H1 (cell line): ENCODE measurements around the gene F11R. TPM values are rescaled to one million over a fixed set of nuclear protein-coding genes. Genes with fewer than 3 reads are reported as not detected.
A peak's percentile ranks its signal among the peaks of the same experiment; 100 is the strongest.

ENCODE experiments used
- CTCF ChIA-PET: fragments of 300-600 bp; sonication (Branson Sonifier 250); formaldehyde crosslinking; loops from one replicate; lab custom pipeline; 2021; ENCODE audit not compliant: partially characterized antibody; lab: Charles Lee
- POLR2A ChIA-PET: fragments of 300-600 bp; sonication (Branson Sonifier 250); formaldehyde crosslinking; loops from one replicate; lab custom pipeline; 2021; ENCODE audit warnings: inconsistent platforms; ENCODE audit not compliant: partially characterized antibody; lab: Charles Lee
- DNase-seq, 2 experiments: peaks; one replicate each; pipeline versions ENCODE4 v3.0.0 to v3.0.0-alpha.2; 2010 to 2022; ENCODE audit warnings: low spot score in 2 of 2, low read depth in 1 of 2, mixed read lengths in 1 of 2
- FAIRE-seq: peaks from 2 replicates; lab custom pipeline; 2011; peaks lifted over from hg19 to GRCh38; lab: Jason Lieb, UNC
- H2AFZ ChIP-seq: 2 replicates; pipeline ENCODE4 v1.8.1; 2012; ENCODE audit warnings: low read length, inconsistent platforms
- H2AK5ac ChIP-seq: 2 replicates; pipeline ENCODE4 v1.6.1; 2013; ENCODE audit warnings: low read depth, low read length
- H2BK120ac ChIP-seq: replicated peaks from 2 replicates; pipeline ENCODE3; 2013; ENCODE audit warnings: low read depth, low read length, inconsistent platforms
- H2BK12ac ChIP-seq: 2 replicates; pipeline ENCODE4 v1.6.1; 2013; ENCODE audit warnings: low read depth, low read length
- H2BK15ac ChIP-seq: 2 replicates; pipeline ENCODE4 v1.6.1; 2013; ENCODE audit warnings: low read length
- H2BK20ac ChIP-seq: 2 replicates; pipeline ENCODE4 v1.6.1; 2013; ENCODE audit warnings: low read length
- H2BK5ac ChIP-seq: 2 replicates; pipeline ENCODE4 v1.6.1; 2013; ENCODE audit warnings: low read depth, low read length
- H3K14ac ChIP-seq: 2 replicates; pipeline ENCODE4 v1.6.1; 2013; ENCODE audit warnings: inconsistent platforms; ENCODE audit not compliant: insufficient read length
- H3K18ac ChIP-seq: 2 replicates; pipeline ENCODE4 v1.6.1; 2013; ENCODE audit warnings: low read length; ENCODE audit errors: extremely low read depth
- H3K23ac ChIP-seq: 2 replicates; pipeline ENCODE4 v1.6.1; 2013; ENCODE audit warnings: inconsistent platforms; ENCODE audit not compliant: insufficient read length
- H3K23me2 ChIP-seq: 2 replicates; pipeline ENCODE4 v1.6.1; 2013; ENCODE audit warnings: low read depth, low read length
- H3K27ac ChIP-seq: 2 replicates; pipeline ENCODE4 v1.6.1; 2011; ENCODE audit warnings: low read depth, low read length, inconsistent platforms
- H3K27me3 ChIP-seq, 4 experiments: replicated peaks in 1 of 4; 1 replicate in 1 of 4; 2 replicates in 3 of 4; pipeline versions ENCODE4 v1.6.1 to v1.8.1; 2011 to 2013; ENCODE audit warnings: low read length in 3 of 4, mild to moderate bottlenecking in 3 of 4, inconsistent platforms in 2 of 4, mixed read lengths in 2 of 4, moderate library complexity in 1 of 4; ENCODE audit not compliant: control insufficient read depth in 3 of 4, insufficient read depth in 3 of 4; ENCODE audit errors: extremely low read depth in 1 of 4
- H3K36me3 ChIP-seq, 4 experiments: 2 replicates each; pipeline versions ENCODE4 v1.6.1 to v1.8.1; 2011 to 2013; ENCODE audit warnings: mild to moderate bottlenecking in 4 of 4, low read length in 3 of 4, moderate library complexity in 2 of 4, control low read depth in 1 of 4, inconsistent platforms in 1 of 4; ENCODE audit not compliant: insufficient read depth in 4 of 4, control insufficient read depth in 2 of 4
- H3K4ac ChIP-seq: replicated peaks from 2 replicates; pipeline ENCODE3; 2013; ENCODE audit warnings: low read length, low read depth, mixed read lengths, inconsistent platforms; ENCODE audit not compliant: insufficient read length
- H3K4me1 ChIP-seq, 4 experiments: replicated peaks in 1 of 4; 1 replicate in 1 of 4; 2 replicates in 3 of 4; pipeline versions ENCODE4 v1.6.1 to v1.8.1; 2011 to 2013; ENCODE audit warnings: low read length in 3 of 4, inconsistent platforms in 2 of 4, mixed read lengths in 1 of 4; ENCODE audit not compliant: insufficient read depth in 4 of 4, control insufficient read depth in 3 of 4
- H3K4me2 ChIP-seq, 2 experiments: 2 replicates each; pipeline versions ENCODE4 v1.6.1 to v1.8.1; 2011 to 2013; ENCODE audit warnings: low read depth in 2 of 2, low read length in 2 of 2, control low read depth in 1 of 2, inconsistent platforms in 1 of 2, mild to moderate bottlenecking in 1 of 2; ENCODE audit not compliant: insufficient read depth in 1 of 2
- H3K4me3 ChIP-seq, 4 experiments: fragments of 200-600, 300-600 bp in 1 of 4; sonication (generic), shearing (Covaris generic), sonication (Bioruptor Twin) in 1 of 4; 2 replicates each; pipeline versions ENCODE4 v1.5.1 to v1.8.1; 2011 to 2016; ENCODE audit warnings: low read length in 4 of 4, low read depth in 3 of 4, control low read depth in 2 of 4, inconsistent platforms in 2 of 4, mild to moderate bottlenecking in 2 of 4, mixed read lengths in 1 of 4, moderate library complexity in 1 of 4; ENCODE audit not compliant: insufficient read depth in 2 of 4; ENCODE audit errors: extremely low read depth in 1 of 4
- H3K56ac ChIP-seq: replicated peaks from 2 replicates; pipeline ENCODE3; 2013; ENCODE audit warnings: low read depth, mild to moderate bottlenecking, mixed read lengths, low read length, inconsistent platforms; ENCODE audit not compliant: insufficient read length
- H3K79me1 ChIP-seq: 2 replicates; pipeline ENCODE4 v1.6.1; 2013; ENCODE audit warnings: low read depth, low read length, control low read depth
- H3K79me2 ChIP-seq, 2 experiments: 2 replicates each; pipeline versions ENCODE4 v1.6.1 to v1.8.1; 2012 to 2013; ENCODE audit warnings: low read length in 2 of 2, mild to moderate bottlenecking in 2 of 2, inconsistent platforms in 1 of 2; ENCODE audit not compliant: insufficient read depth in 2 of 2, control insufficient read depth in 1 of 2
- H3K9ac ChIP-seq, 4 experiments: replicated peaks in 1 of 4; 1 replicate in 1 of 4; 2 replicates in 3 of 4; pipeline versions ENCODE4 v1.6.1 to v1.8.1; 2011 to 2013; ENCODE audit warnings: low read depth in 3 of 4, low read length in 3 of 4, control low read depth in 2 of 4, mild to moderate bottlenecking in 2 of 4, moderate library complexity in 2 of 4, inconsistent platforms in 1 of 4; ENCODE audit errors: extremely low read depth in 1 of 4
- H3K9me3 ChIP-seq, 2 experiments: 2 replicates each; pipeline versions ENCODE4 v1.6.1 to v1.8.1; 2012 to 2013; ENCODE audit warnings: mild to moderate bottlenecking in 2 of 2, moderate library complexity in 2 of 2, control low read depth in 1 of 2, inconsistent platforms in 1 of 2, low read depth in 1 of 2, low read length in 1 of 2, mixed read lengths in 1 of 2; ENCODE audit not compliant: insufficient read depth in 2 of 2
- H4K20me1 ChIP-seq, 2 experiments: replicated peaks in 1 of 2; 2 replicates each; pipeline versions ENCODE3 to v1.8.1; 2011 to 2013; ENCODE audit warnings: inconsistent platforms in 2 of 2, low read length in 2 of 2, mild to moderate bottlenecking in 1 of 2; ENCODE audit not compliant: insufficient read depth in 2 of 2, control insufficient read depth in 1 of 2
- H4K5ac ChIP-seq: 2 replicates; pipeline ENCODE4 v1.6.1; 2013; ENCODE audit warnings: low read length, low read depth, mixed read lengths, inconsistent platforms; ENCODE audit not compliant: insufficient read length
- H4K8ac ChIP-seq: 2 replicates; pipeline ENCODE4 v1.8.0; 2013; ENCODE audit warnings: mild to moderate bottlenecking, moderate library complexity, low read length, inconsistent platforms; ENCODE audit not compliant: insufficient read depth; ENCODE audit errors: extremely low read depth
- H4K91ac ChIP-seq: replicated peaks from 2 replicates; pipeline ENCODE3; 2013; ENCODE audit warnings: low read length, mixed read lengths, inconsistent platforms; ENCODE audit not compliant: insufficient read length
- JUN ChIP-seq: IDR thresholded peaks from 2 replicates; pipeline ENCODE4 v1.6.1; 2011; ENCODE audit warnings: low read depth, mild to moderate bottlenecking, improper control_type of control experiment, low read length
- KDM5A ChIP-seq: fragments of 200-600 bp; IDR thresholded peaks from 2 replicates; pipeline ENCODE4 v1.7.1; 2012; ENCODE audit warnings: mild to moderate bottlenecking, low read length, inconsistent platforms, mixed read lengths
- MAFK ChIP-seq: IDR thresholded peaks from 2 replicates; pipeline ENCODE4 v1.6.1; 2012; ENCODE audit warnings: low read depth, mild to moderate bottlenecking, improper control_type of control experiment, low read length
- MAX ChIP-seq: IDR thresholded peaks from 2 replicates; pipeline ENCODE4 v1.6.1; 2012; ENCODE audit warnings: inconsistent platforms
- PHF8 ChIP-seq: fragments of 200-600 bp; sonication (generic); conservative IDR thresholded peaks from 2 replicates; pipeline ENCODE4 v1.7.1; 2012; ENCODE audit warnings: low read depth, mild to moderate bottlenecking, inconsistent platforms, low read length, moderate library complexity
- RBBP5 ChIP-seq: IDR thresholded peaks from 2 replicates; pipeline ENCODE4 v1.7.1; 2012; ENCODE audit warnings: low read depth, mild to moderate bottlenecking, inconsistent platforms, low read length, moderate library complexity, borderline replicate concordance
- SAP30 ChIP-seq: fragments of 300-600 bp; sonication (generic); IDR thresholded peaks from 2 replicates; pipeline ENCODE4 v1.7.1; 2012; ENCODE audit warnings: low read length, moderate library complexity, mild to moderate bottlenecking, inconsistent platforms; ENCODE audit not compliant: insufficient read depth, insufficient replicate concordance
- SIN3A ChIP-seq, 2 experiments: IDR thresholded peaks in 1 of 2; conservative IDR thresholded peaks in 1 of 2; 2 replicates each; pipeline ENCODE4 v1.6.1; 2011 to 2012; ENCODE audit warnings: low read length in 2 of 2, improper control_type of control experiment in 1 of 2, low read depth in 1 of 2, mild to moderate bottlenecking in 1 of 2
- SIX5 ChIP-seq: IDR thresholded peaks from 2 replicates; pipeline ENCODE4 v1.6.1; 2011; ENCODE audit warnings: mild to moderate bottlenecking, low read depth, low read length
- SUZ12 ChIP-seq: fragments of 200-600 bp; sonication (generic); IDR thresholded peaks from 2 replicates; pipeline ENCODE4 v1.6.1; 2012; ENCODE audit warnings: mild to moderate bottlenecking, inconsistent platforms, low read length, moderate library complexity, mixed read lengths
- TAF7 ChIP-seq: optimal IDR thresholded peaks from 2 replicates; pipeline ENCODE3; 2011; ENCODE audit warnings: low read depth, mild to moderate bottlenecking, inconsistent platforms, low read length, moderate library complexity, borderline replicate concordance
- YY1 ChIP-seq: IDR thresholded peaks from 2 replicates; pipeline ENCODE4 v1.6.1; 2011; ENCODE audit warnings: low read depth, mild to moderate bottlenecking, low read length
- ZNF274 ChIP-seq: IDR thresholded peaks from 2 replicates; pipeline ENCODE4 v1.7.0; 2012; ENCODE audit warnings: low read length, borderline replicate concordance; ENCODE audit errors: extremely low read depth
- WGBS, 2 experiments: shearing (Covaris generic) in 1 of 2; methylation state at CpG; one replicate each; pipeline versions ENCODE4 v1.1.6 to v1.1.7; 2013 to 2015; ENCODE audit warnings: low lambda C conversion rate in 2 of 2, mixed read lengths in 2 of 2, inconsistent platforms in 1 of 2, low coverage in 1 of 2, missing lambda C conversion rate in 1 of 2; ENCODE audit not compliant: insufficient replicate concordance in 2 of 2, insufficient coverage in 1 of 2, insufficient read length in 1 of 2; ENCODE audit errors: extremely low coverage in 1 of 2, missing lambda C conversion rate in 1 of 2; 5-methylcytosine and 5-hydroxymethylcytosine counted together
- polyA plus RNA-seq, 7 experiments: library from polyadenylated mRNA; depleted of rRNA in 3 of 7; stranded (reverse) in 5 of 7; unstranded in 2 of 7; fragments of >200 nt in 5 of 7; fragments of 200-250 nt in 2 of 7; gene quantifications; 1 replicate in 5 of 7; 2 replicates in 1 of 7; 4 replicates in 1 of 7; pipeline versions ENCODE4 v1.2.1 to v1.2.3, GENCODE V29; 2011 to 2013; ENCODE audit warnings: missing spikeins in 2 of 7, mixed read lengths in 2 of 7
- total RNA-seq: library from RNA; stranded (reverse); fragmentation: NEBNext Ultra II Directional; extraction: Animal tissue kit (Norgen Biotek cat#: 25700); gene quantifications from 2 replicates; pipeline ENCODE4 v1.2.1, GENCODE V29; 2021

F11R gene
- total and polyA plus RNA-seq, 2 of the 8 experiments (the other 6 are each of a cell fraction or from before 2014, with no cell fraction given), result 159 to 200 TPM

- Histone ChIP-seq H2BK12ac (no peak overlapping the region), H3K4me2 (no peak overlapping the region), H3K36me3 (no peaks in the 10 kb centered on the region), H2AFZ (no peak overlapping the region), H3K79me1 (no peaks in the 10 kb centered on the region), H2BK15ac (0 out of 2 replicates have a peak overlapping the region, but pooled peaks have one; percentile 29), H3K56ac (no peak overlapping the region), H3K23ac (no peak overlapping the region), H3K27me3 (no peaks in the 10 kb centered on the region), H4K8ac (peak overlapping the region; percentile 70), H2BK5ac (no peak overlapping the region; the same call in 1 of the 2 replicates), H3K14ac (no peak overlapping the region), H2BK20ac (no peak overlapping the region), H3K9ac (no peak overlapping the region), H2AK5ac (no peak overlapping the region), H4K20me1 (peaks cover 0 to 3% of the 10 kb centered on the region in 2 experiments), H3K23me2 (no peaks in the 10 kb centered on the region), H3K9me3 (no peaks in the 10 kb centered on the region), H3K79me2 (no peaks in the 10 kb centered on the region), H3K4ac (peak overlapping the region; percentile 84), H3K18ac (no peak overlapping the region), H3K4me1 (peaks cover 0 to 8% (median 3%) of the 10 kb centered on the region in 4 experiments; a peak in 3 of 7 replicates), H3K27ac (no peak overlapping the region), H3K4me3 (no peak overlapping the region), H4K91ac (peak overlapping the region; percentile 50), H4K5ac (no peak overlapping the region), H2BK120ac (no peak overlapping the region)
- FAIRE-seq (no peak), DNase-seq (no peak)
- POLR2A ChIA-PET, result interaction anchor here (1.3 to 1.6 kb wide), 4 partner anchors 9 to 63 kb away, joined by 4 to 6 read pairs (median 4); partner anchors contain the start of genes DEDD and KLHDC9
- WGBS, 2 experiments, result 91% methylated on average over 7 of the region's 9 CpGs; no CpG with 5 or more reads in 1 of the 2 experiments
- CTCF ChIA-PET, result interaction anchor here (1.7 to 17.8 kb wide), 6 partner anchors 8 to 28 kb away, joined by 4 to 282 read pairs (median 20); partner anchors contain the start of genes KLHDC9 and NECTIN4
- TF ChIP-seq YY1, result no peak
- TF ChIP-seq KDM5A, result no peak
- no peak for TF ChIP-seq ZNF274
- TF ChIP-seq JUN, result no peak
- TF ChIP-seq SUZ12, result no peak
- TF ChIP-seq PHF8, result no peak
- TF ChIP-seq SIX5, result no peak
- TF ChIP-seq MAFK, result no peak
- no peak for TF ChIP-seq MAX
- no peak for TF ChIP-seq SIN3A (conservative IDR thresholded peaks at IDR 0.05 in 1 of 2, IDR thresholded peaks at IDR 0.05 in 1 of 2; ENCODE audit: low read depth in 1 of 2, low read length in 2 of 2)
- no peak for TF ChIP-seq SAP30
- no peak for TF ChIP-seq RBBP5
- no peak for TF ChIP-seq TAF7
These were observed 48.3 kb upstream of the F11R start for GRCh38 chr1:161069241-161069640.
